IMR-90 (cell line): ENCODE data around the gene CELA1. TPM values are rescaled to one million over a fixed set of nuclear protein-coding genes. Genes with fewer than 3 reads are reported as not detected.
A peak's percentile ranks its signal among the peaks of the same experiment; 100 is the strongest.

ENCODE experiments used
- ATAC-seq: fragments of 200-7000 bp; cut with Tn5 transposase; 2 replicates; pipeline ENCODE4 v1.9.1; 2020; ENCODE audit warnings: low read depth, mild to moderate bottlenecking, moderate library complexity
- BruUV-seq: library from RNA; stranded (reverse); fragments of 400-500 nt; replicated peaks from 2 replicates; lab custom pipeline; 2021; lab: Mats Ljungman, UMichigan
- CTCF ChIA-PET: fragments of 300-600 bp; formaldehyde crosslinking; extraction: SDS; loops from one replicate; lab custom pipeline; 2021; ENCODE audit warnings: antibody characterized with exemption; lab: Yijun Ruan, JAX
- POLR2A ChIA-PET: fragments of 300-600 bp; sonication (Branson Sonifier 250); formaldehyde crosslinking; loops from one replicate; lab custom pipeline; 2022; ENCODE audit warnings: antibody characterized with exemption; ENCODE audit not compliant: unreplicated experiment; lab: Charles Lee
- DNase-seq: peaks from one replicate; pipeline ENCODE4 v3.0.0; 2013
- H2AFZ ChIP-seq: replicated peaks from 2 replicates; pipeline ENCODE3; 2013; ENCODE audit warnings: low read length, mild to moderate bottlenecking; ENCODE audit not compliant: poor library complexity
- H2AK5ac ChIP-seq: 2 replicates; pipeline ENCODE4 v1.6.1; 2013; ENCODE audit warnings: low read depth, low read length, inconsistent platforms
- H2AK9ac ChIP-seq: replicated peaks from 2 replicates; pipeline ENCODE3; 2013; ENCODE audit warnings: mild to moderate bottlenecking, low read depth, low read length, moderate library complexity; ENCODE audit not compliant: poor library complexity
- H2BK120ac ChIP-seq: 2 replicates; pipeline ENCODE4 v1.6.1; 2013; ENCODE audit warnings: low read depth, low read length, inconsistent platforms
- H2BK15ac ChIP-seq: 3 replicates; pipeline ENCODE4 v1.6.1; 2013; ENCODE audit warnings: low read depth, low read length, inconsistent platforms
- H2BK20ac ChIP-seq: 2 replicates; pipeline ENCODE4 v1.6.1; 2013; ENCODE audit warnings: low read depth, mild to moderate bottlenecking, inconsistent platforms, low read length, moderate library complexity
- H2BK5ac ChIP-seq: 2 replicates; pipeline ENCODE4 v1.6.1; 2013; ENCODE audit warnings: mild to moderate bottlenecking, low read depth, low read length, inconsistent platforms; ENCODE audit not compliant: poor library complexity, severe bottlenecking
- H3K14ac ChIP-seq: replicated peaks from 2 replicates; pipeline ENCODE4 v1.6.1; 2013; ENCODE audit warnings: low read depth, low read length, inconsistent platforms
- H3K18ac ChIP-seq: 2 replicates; pipeline ENCODE4 v1.6.1; 2013; ENCODE audit warnings: low read depth, low read length, control low read depth
- H3K23ac ChIP-seq: 2 replicates; pipeline ENCODE4 v1.6.1; 2013; ENCODE audit warnings: low read depth, low read length, inconsistent platforms
- H3K27ac ChIP-seq: 2 replicates; pipeline ENCODE4 v1.5.1; 2013; ENCODE audit warnings: mild to moderate bottlenecking, control low read depth, low read length; ENCODE audit not compliant: insufficient read depth
- H3K27me3 ChIP-seq: 2 replicates; pipeline ENCODE4 v1.6.1; 2013; ENCODE audit warnings: low read length; ENCODE audit not compliant: control insufficient read depth, insufficient read depth
- H3K36me3 ChIP-seq: 2 replicates; pipeline ENCODE4 v1.6.1; 2013; ENCODE audit warnings: low read length, mixed read lengths; ENCODE audit not compliant: control insufficient read depth, insufficient read depth
- H3K4ac ChIP-seq: 2 replicates; pipeline ENCODE4 v1.6.1; 2013; ENCODE audit warnings: low read depth, low read length, inconsistent platforms
- H3K4me1 ChIP-seq: 2 replicates; pipeline ENCODE4 v1.6.1; 2013; ENCODE audit warnings: low read length, mixed read lengths; ENCODE audit not compliant: control insufficient read depth, insufficient read depth
- H3K4me2 ChIP-seq: 2 replicates; pipeline ENCODE4 v1.6.1; 2013; ENCODE audit warnings: low read depth, mild to moderate bottlenecking, control low read depth, low read length, moderate library complexity
- H3K4me3 ChIP-seq: 2 replicates; pipeline ENCODE4 v1.5.1; 2013; ENCODE audit warnings: low read depth, mild to moderate bottlenecking, control low read depth, low read length, moderate library complexity; ENCODE audit not compliant: insufficient read depth
- H3K56ac ChIP-seq: 2 replicates; pipeline ENCODE4 v1.6.1; 2013; ENCODE audit warnings: low read length, inconsistent platforms; ENCODE audit not compliant: insufficient read depth; ENCODE audit errors: extremely low read depth
- H3K79me1 ChIP-seq, 2 experiments: 2 replicates each; pipeline ENCODE4 v1.6.1; 2013; ENCODE audit warnings: low read length in 2 of 2, inconsistent platforms in 1 of 2, low read depth in 1 of 2
- H3K9ac ChIP-seq: 2 replicates; pipeline ENCODE4 v1.6.1; 2013; ENCODE audit warnings: low read depth, low read length, control low read depth
- H3K9me1 ChIP-seq: 2 replicates; pipeline ENCODE4 v1.6.1; 2013; ENCODE audit warnings: low read length, inconsistent platforms; ENCODE audit not compliant: insufficient read depth
- H3K9me3 ChIP-seq: 2 replicates; pipeline ENCODE4 v1.6.1; 2013; ENCODE audit warnings: low read length; ENCODE audit not compliant: control insufficient read depth, insufficient read depth
- H4K20me1 ChIP-seq: 2 replicates; pipeline ENCODE4 v1.6.1; 2013; ENCODE audit warnings: low read length, inconsistent platforms; ENCODE audit not compliant: insufficient read depth
- H4K5ac ChIP-seq: 2 replicates; pipeline ENCODE4 v1.6.1; 2013; ENCODE audit warnings: mild to moderate bottlenecking, low read depth, low read length, control low read depth
- H4K8ac ChIP-seq, 2 experiments: 2 replicates each; pipeline ENCODE4 v1.6.1; 2013; ENCODE audit warnings: low read depth in 2 of 2, low read length in 2 of 2, control low read depth in 1 of 2, inconsistent platforms in 1 of 2
- H4K91ac ChIP-seq: 2 replicates; pipeline ENCODE4 v1.6.1; 2013; ENCODE audit warnings: low read depth, low read length, inconsistent platforms; ENCODE audit not compliant: insufficient read depth
- BHLHE40 ChIP-seq: fragments of 150-350 bp; IDR thresholded peaks from 2 replicates; pipeline ENCODE4 v1.6.1; 2016; ENCODE audit warnings: mild to moderate bottlenecking, low read depth, low read length
- CEBPB ChIP-seq: IDR thresholded peaks from 2 replicates; pipeline ENCODE4 v1.6.1; 2012; ENCODE audit warnings: low read depth, low read length, improper control_type of control experiment
- FOS ChIP-seq: fragments of 150-350 bp; IDR thresholded peaks from 2 replicates; pipeline ENCODE4 v1.6.1; 2016; ENCODE audit warnings: low read depth, low read length
- MAFK ChIP-seq: IDR thresholded peaks from 2 replicates; pipeline ENCODE4 v1.6.1; 2012; ENCODE audit warnings: low read depth, low read length, improper control_type of control experiment
- MAZ ChIP-seq: IDR thresholded peaks from 2 replicates; pipeline ENCODE4 v1.6.1; 2012; ENCODE audit warnings: low read depth, mild to moderate bottlenecking, low read length, improper control_type of control experiment, moderate library complexity, borderline replicate concordance
- POLR2A ChIP-seq: IDR thresholded peaks from 2 replicates; pipeline ENCODE4 v1.6.1; 2012; ENCODE audit warnings: mild to moderate bottlenecking, low read depth, low read length
- RCOR1 ChIP-seq: IDR thresholded peaks from 2 replicates; pipeline ENCODE4 v1.6.1; 2012; ENCODE audit warnings: mild to moderate bottlenecking, low read length, improper control_type of control experiment; ENCODE audit not compliant: insufficient replicate concordance
- WGBS, 2 experiments: methylation state at CpG; one replicate each; pipeline versions ENCODE4 v1.1.5 to v1.1.7; 2013; ENCODE audit warnings: missing lambda C conversion rate in 2 of 2; ENCODE audit not compliant: insufficient read length in 1 of 2; ENCODE audit errors: extremely low coverage in 2 of 2; 5-methylcytosine and 5-hydroxymethylcytosine counted together
- dilution Hi-C: fragments of 300-500 bp; cut with HindIII; formaldehyde crosslinking; loops from one replicate; pipeline ENCODE4 v1.14.3; 2018; ENCODE audit warnings: low sequenced_read_pairs; ENCODE audit not compliant: unreplicated experiment
- in situ Hi-C: fragments of 300-500 bp; cut with MboI; formaldehyde crosslinking; loops from 3 replicates; pipeline ENCODE4 v1.14.3; 2019; ENCODE audit warnings: low sequenced_read_pairs, inconsistent platforms, mixed read lengths
- intact Hi-C: fragments of 100-400 bp; cut with micrococcal nuclease; formaldehyde crosslinking; loops from 2 replicates; pipeline ENCODE4 v1.10.0; 2022
- polyA plus RNA-seq, 3 experiments: library from polyadenylated mRNA; depleted of rRNA; stranded (reverse); fragments of >200 nt; gene quantifications; 2 replicates each; pipeline ENCODE4 v1.2.3, GENCODE V29; 2012; ENCODE audit warnings: low replicate concordance in 1 of 3
- total RNA-seq: library from RNA; depleted of rRNA; stranded (reverse); fragments of >200 nt; gene quantifications from 2 replicates; pipeline ENCODE4 v1.2.3, GENCODE V29; 2012
- TF ChIP-seq, protein P1 (sequence below): conservative IDR thresholded peaks from 2 replicates; pipeline ENCODE4 v1.5.1; 2012; ENCODE audit warnings: mild to moderate bottlenecking, low read depth, low read length, improper control_type of control experiment
- TF ChIP-seq, protein P2 (sequence below): fragments of 150-350 bp; IDR thresholded peaks from 2 replicates; pipeline ENCODE4 v1.6.1; 2017; ENCODE audit warnings: mild to moderate bottlenecking, antibody characterized with exemption, low read length, low read depth

CELA1 gene
- total and polyA plus RNA-seq, 2 of the 4 experiments (the other 2 are of a cell fraction), result not detected

DNA sequence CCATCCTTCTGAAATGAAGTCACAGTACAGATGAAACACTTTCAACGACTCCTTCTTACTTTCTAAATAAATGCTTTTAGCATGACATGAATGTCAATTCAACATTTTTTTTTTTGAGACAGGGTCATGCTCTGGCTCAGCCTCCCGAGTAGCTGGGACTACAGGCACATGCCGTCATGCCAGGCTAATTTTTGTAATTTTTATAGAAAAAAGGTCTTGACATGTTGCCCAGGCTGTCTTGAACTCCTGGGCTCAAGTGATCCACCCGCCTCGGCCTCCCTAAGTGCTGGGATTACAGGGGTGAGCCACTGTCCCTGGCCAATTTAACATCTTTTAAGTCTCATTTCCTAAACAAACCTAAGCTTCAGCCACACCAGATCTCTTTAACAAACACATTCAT lies 28.4 kb upstream of the CELA1 start:
- Histone ChIP-seq H2BK5ac (peak overlapping the region; percentile 51), H2AFZ (peak overlapping the region; percentile 81), H3K14ac (peak overlapping the region; percentile 67), H3K4me1 (peaks cover 13% of the 10 kb centered on the region), H3K9ac (no peak overlapping the region), H2AK5ac (peak overlapping the region; percentile 46), H3K9me3 (no peaks in the 10 kb centered on the region), H3K4me3 (no peak overlapping the region), H2BK15ac (peak overlapping the region; percentile 71; the same call in 2 of the 3 replicates), H4K5ac (peak overlapping the region; percentile 98; the same call in 1 of the 2 replicates), H3K27me3 (no peaks in the 10 kb centered on the region), H3K56ac (no peak overlapping the region), H3K4ac (peak overlapping the region; percentile 63), H4K8ac (peak overlapping the region; percentile 59 to 90; a peak in 3 of 4 replicates), H2BK20ac (0 out of 2 replicates have a peak overlapping the region, but pooled peaks have one; percentile 65), H3K23ac (peak overlapping the region; percentile 98), H3K36me3 (no peaks in the 10 kb centered on the region), H3K4me2 (no peak overlapping the region), H3K27ac (no peak overlapping the region), H4K20me1 (no peaks in the 10 kb centered on the region), H4K91ac (peak overlapping the region; percentile 60; the same call in 1 of the 2 replicates), H3K9me1 (peaks cover 14% of the 10 kb centered on the region), H2AK9ac (no peak overlapping the region), H2BK120ac (peak overlapping the region; percentile 86), H3K79me1 (peaks cover 0 to 21% of the 10 kb centered on the region in 2 experiments; a peak in 1 of 4 replicates), H3K18ac (peak overlapping the region; percentile 86; the same call in 1 of the 2 replicates)
- intact Hi-C loops (no loop called here), in situ Hi-C loops (loop anchor here (25.0 kb wide), 1 partner anchor 863 kb away; the partner anchor contains the start of gene DIP2B), dilution Hi-C loops (no loop called here)
- POLR2A ChIA-PET, result no interaction called here
- no peak for TF ChIP-seq MAZ
- TF ChIP-seq BHLHE40, result no peak
- no peak for TF ChIP-seq POLR2A
- TF ChIP-seq CEBPB, result no peak
- TF ChIP-seq FOS, result no peak
- TF ChIP-seq, protein P1, sequence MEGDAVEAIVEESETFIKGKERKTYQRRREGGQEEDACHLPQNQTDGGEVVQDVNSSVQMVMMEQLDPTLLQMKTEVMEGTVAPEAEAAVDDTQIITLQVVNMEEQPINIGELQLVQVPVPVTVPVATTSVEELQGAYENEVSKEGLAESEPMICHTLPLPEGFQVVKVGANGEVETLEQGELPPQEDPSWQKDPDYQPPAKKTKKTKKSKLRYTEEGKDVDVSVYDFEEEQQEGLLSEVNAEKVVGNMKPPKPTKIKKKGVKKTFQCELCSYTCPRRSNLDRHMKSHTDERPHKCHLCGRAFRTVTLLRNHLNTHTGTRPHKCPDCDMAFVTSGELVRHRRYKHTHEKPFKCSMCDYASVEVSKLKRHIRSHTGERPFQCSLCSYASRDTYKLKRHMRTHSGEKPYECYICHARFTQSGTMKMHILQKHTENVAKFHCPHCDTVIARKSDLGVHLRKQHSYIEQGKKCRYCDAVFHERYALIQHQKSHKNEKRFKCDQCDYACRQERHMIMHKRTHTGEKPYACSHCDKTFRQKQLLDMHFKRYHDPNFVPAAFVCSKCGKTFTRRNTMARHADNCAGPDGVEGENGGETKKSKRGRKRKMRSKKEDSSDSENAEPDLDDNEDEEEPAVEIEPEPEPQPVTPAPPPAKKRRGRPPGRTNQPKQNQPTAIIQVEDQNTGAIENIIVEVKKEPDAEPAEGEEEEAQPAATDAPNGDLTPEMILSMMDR, result no peak
- no peak for TF ChIP-seq RCOR1
- no peak for TF ChIP-seq MAFK
- TF ChIP-seq, protein P2, sequence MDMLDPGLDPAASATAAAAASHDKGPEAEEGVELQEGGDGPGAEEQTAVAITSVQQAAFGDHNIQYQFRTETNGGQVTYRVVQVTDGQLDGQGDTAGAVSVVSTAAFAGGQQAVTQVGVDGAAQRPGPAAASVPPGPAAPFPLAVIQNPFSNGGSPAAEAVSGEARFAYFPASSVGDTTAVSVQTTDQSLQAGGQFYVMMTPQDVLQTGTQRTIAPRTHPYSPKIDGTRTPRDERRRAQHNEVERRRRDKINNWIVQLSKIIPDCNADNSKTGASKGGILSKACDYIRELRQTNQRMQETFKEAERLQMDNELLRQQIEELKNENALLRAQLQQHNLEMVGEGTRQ, result no peak
- 61% methylated on average over 4 of the region's 5 CpGs; no CpG with 5 or more reads in 1 of the 2 experiments for WGBS, 2 experiments
- BruUV-seq, result no TSS peak
- CTCF ChIA-PET, result interaction anchor here (0.5 to 1.0 kb wide), 3 partner anchors 13 to 907 kb away, joined by 3 to 5 read pairs (median 3); partner anchors contain the start of gene GALNT6
- DNase-seq, result no peak
- no peak for ATAC-seq
